DND-41 (cell line): ENCODE measurements around the gene ARID3C.

ENCODE experiments used
- ATAC-seq: fragments of 200-7000 bp; cut with Tn5 transposase; 3 replicates; pipeline ENCODE4 v1.9.1; 2021; ENCODE audit warnings: low read depth; ENCODE audit not compliant: insufficient read depth
- DNase-seq: peaks from one replicate; pipeline ENCODE4 v3.0.0-alpha.2; 2020
- H2AFZ ChIP-seq: 2 replicates; pipeline ENCODE4 v1.6.0; 2012; ENCODE audit warnings: low read depth, low read length
- H3K27ac ChIP-seq: 2 replicates; pipeline ENCODE4 v1.5.1; 2012; ENCODE audit warnings: low read length, inconsistent platforms
- H3K27me3 ChIP-seq: fragments of 200-600 bp; sonication (generic); 2 replicates; pipeline ENCODE4 v1.6.0; 2012; ENCODE audit warnings: low read length, mild to moderate bottlenecking, inconsistent platforms; ENCODE audit not compliant: insufficient read depth, poor library complexity
- H3K36me3 ChIP-seq: 2 replicates; pipeline ENCODE4 v1.5.1; 2012; ENCODE audit warnings: low read length, inconsistent platforms; ENCODE audit not compliant: insufficient read depth
- H3K4me1 ChIP-seq: 2 replicates; pipeline ENCODE4 v1.5.1; 2012; ENCODE audit warnings: mild to moderate bottlenecking, low read length; ENCODE audit not compliant: insufficient read depth
- H3K4me2 ChIP-seq: 2 replicates; pipeline ENCODE4 v1.6.0; 2012; ENCODE audit warnings: mild to moderate bottlenecking, moderate library complexity, low read length, inconsistent platforms; ENCODE audit not compliant: insufficient read depth
- H3K4me3 ChIP-seq, 2 experiments: fragments of 200-600 bp in 1 of 2; shearing (Covaris generic) in 1 of 2; 2 replicates each; pipeline ENCODE4 v1.5.1; 2012 to 2016; ENCODE audit warnings: inconsistent platforms in 2 of 2, low read length in 2 of 2, mild to moderate bottlenecking in 2 of 2, low read depth in 1 of 2, moderate library complexity in 1 of 2
- H3K79me2 ChIP-seq: 2 replicates; pipeline ENCODE4 v1.6.0; 2012; ENCODE audit warnings: low read length, inconsistent platforms; ENCODE audit not compliant: insufficient read depth
- H3K9ac ChIP-seq: 2 replicates; pipeline ENCODE4 v1.6.0; 2012; ENCODE audit warnings: low read depth, mild to moderate bottlenecking, inconsistent platforms, low read length, moderate library complexity
- H3K9me3 ChIP-seq: 2 replicates; pipeline ENCODE4 v1.5.1; 2012; ENCODE audit warnings: low read length, moderate library complexity, mild to moderate bottlenecking, inconsistent platforms; ENCODE audit not compliant: insufficient read depth, severe bottlenecking
- H4K20me1 ChIP-seq: 2 replicates; pipeline ENCODE4 v1.6.0; 2012; ENCODE audit warnings: low read length; ENCODE audit not compliant: insufficient read depth
- CTCF ChIP-seq: IDR thresholded peaks from 2 replicates; pipeline ENCODE4 v1.5.1; 2012; ENCODE audit warnings: borderline replicate concordance, low read length, moderate library complexity, mild to moderate bottlenecking; ENCODE audit not compliant: poor library complexity, severe bottlenecking; ENCODE audit errors: extremely low read depth
- EZH2 ChIP-seq: IDR thresholded peaks from 3 replicates; pipeline ENCODE4 v1.6.1; 2012; ENCODE audit warnings: borderline replicate concordance, low read depth, mild to moderate bottlenecking, moderate library complexity, low read length, inconsistent platforms; ENCODE audit not compliant: severe bottlenecking

ARID3C gene

GRCh38 chr9:34606905-34607304, 22.0 kb downstream of the ARID3C start:
- no peak for DNase-seq
- H3K4me1 ChIP-seq = peaks cover 14% of the 10 kb centered on the region
- TF ChIP-seq CTCF (no peak), EZH2 (no peak)
- no peak overlapping the region for H3K9ac ChIP-seq
- no peak overlapping the region for H3K27ac ChIP-seq
- H4K20me1 ChIP-seq = no peaks in the 10 kb centered on the region; the same call in 1 of the 2 replicates
- H2AFZ ChIP-seq = no peak overlapping the region
- no peaks in the 10 kb centered on the region for H3K27me3 ChIP-seq
- no peak for ATAC-seq
- no peak overlapping the region for H3K4me3 ChIP-seq
- H3K36me3 ChIP-seq = peaks cover 3% of the 10 kb centered on the region; the same call in 1 of the 2 replicates
- no peaks in the 10 kb centered on the region for H3K9me3 ChIP-seq
- H3K79me2 ChIP-seq = peaks cover 11% of the 10 kb centered on the region
- H3K4me2 ChIP-seq = no peak overlapping the region

GRCh38 chr9:34606190-34606589, 22.7 kb downstream of the ARID3C start:
- Histone ChIP-seq H3K27me3 (no peaks in the 10 kb centered on the region), H3K9me3 (no peaks in the 10 kb centered on the region), H4K20me1 (no peaks in the 10 kb centered on the region; the same call in 1 of the 2 replicates), H3K4me1 (peaks cover 11% of the 10 kb centered on the region), H3K79me2 (peaks cover 5% of the 10 kb centered on the region), H3K4me2 (no peak overlapping the region), H3K9ac (no peak overlapping the region), H2AFZ (no peak overlapping the region), H3K36me3 (peaks cover 3% of the 10 kb centered on the region; the same call in 1 of the 2 replicates), H3K4me3 (no peak overlapping the region), H3K27ac (no peak overlapping the region)
- no peak for DNase-seq
- ATAC-seq = no peak
- TF ChIP-seq CTCF = no peak

DNA sequence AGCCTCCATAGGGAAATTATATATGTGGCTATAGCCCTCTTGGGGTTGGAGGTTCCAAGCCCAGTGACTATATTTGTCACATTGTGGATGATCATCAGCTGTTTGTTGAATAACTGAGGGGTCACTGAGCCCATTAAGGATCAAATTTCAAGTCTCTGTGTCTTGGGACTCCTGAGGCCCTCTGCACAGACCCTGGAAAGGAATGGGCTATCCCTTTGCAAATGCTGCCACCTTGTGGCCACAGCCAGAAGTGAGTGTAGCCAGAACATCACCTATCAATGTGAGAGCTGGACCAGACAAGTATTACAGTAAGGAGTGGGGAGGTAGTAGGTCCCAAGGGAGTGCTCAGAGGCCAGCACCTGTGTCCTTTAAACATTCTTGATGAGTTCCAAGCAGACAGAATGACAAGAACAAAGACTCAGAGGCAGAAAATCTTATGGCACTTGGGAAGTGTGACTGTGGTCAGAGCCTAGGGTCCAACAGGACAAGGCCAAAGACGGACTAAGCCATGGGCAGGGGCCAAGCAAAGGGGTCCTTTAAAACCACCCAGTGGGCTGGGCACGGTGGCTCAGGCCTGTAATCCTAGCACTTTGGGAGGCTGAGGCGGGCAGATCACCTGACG, 25.1 kb downstream of the ARID3C start:
- no peak overlapping the region for H3K27ac ChIP-seq
- TF ChIP-seq CTCF (peak; percentile 95), EZH2 (no peak)
- no peaks in the 10 kb centered on the region; the same call in 1 of the 2 replicates for H4K20me1 ChIP-seq
- no peaks in the 10 kb centered on the region for H3K36me3 ChIP-seq
- H3K9ac ChIP-seq = no peak overlapping the region
- H3K79me2 ChIP-seq = no peaks in the 10 kb centered on the region
- H3K4me2 ChIP-seq = no peak overlapping the region
- H3K9me3 ChIP-seq = no peaks in the 10 kb centered on the region
- H3K4me1 ChIP-seq = no peaks in the 10 kb centered on the region
- DNase-seq (peak; percentile 79), ATAC-seq (peak; percentile 98)
- no peak overlapping the region for H3K4me3 ChIP-seq
- H3K27me3 ChIP-seq = no peaks in the 10 kb centered on the region
- no peak overlapping the region for H2AFZ ChIP-seq
